ENCODE data around the gene NPY4R. TPM values are rescaled to one million over a fixed set of nuclear protein-coding genes. Genes with fewer than 3 reads are reported as not detected.
"Not testable (repeated sequence)": the region's sequence is repeated elsewhere in the genome, so short reads cannot be mapped to it uniquely, and the experiment has no call there.

NPY4R gene
- total RNA-seq, 1 experiment from 2014 or later: not detected

- H3K27ac Mint-ChIP-seq; H3K27me3 Mint-ChIP-seq (ENCODE audit: low read depth); DNase-seq (ENCODE audit: low spot score); H3K4me1 Mint-ChIP-seq; CTCF ChIA-PET; H3K4me3 Mint-ChIP-seq; ATAC-seq; H3K36me3 Mint-ChIP-seq; POLR2A ChIA-PET: not testable (repeated sequence)
- peaks cover 12% of the 10 kb centered on the region for H3K9me3 Mint-ChIP-seq
Observed at GRCh38 chr10:46440942-46441341, 24.8 kb downstream of the NPY4R start.

DNA sequence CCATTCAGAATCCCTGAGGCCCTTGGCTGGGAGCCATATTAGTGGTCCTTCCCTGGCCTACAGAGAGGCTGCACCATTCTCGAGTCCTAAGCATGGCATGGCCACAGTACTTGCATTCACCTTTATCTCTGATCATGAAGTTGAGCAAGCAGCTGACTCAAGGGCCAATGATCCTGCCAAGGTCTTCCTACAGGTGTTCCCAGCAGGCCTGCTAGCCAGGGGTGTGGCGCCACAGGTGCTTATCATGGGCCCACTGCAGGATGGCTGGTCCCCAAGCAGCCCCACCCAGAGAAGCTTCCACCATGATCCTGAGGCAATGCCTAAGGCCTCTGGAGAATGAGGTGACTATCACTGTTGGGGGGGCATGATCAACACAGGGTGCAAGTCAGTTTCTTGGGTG lies 42.2 kb downstream of the NPY4R start:
- DNase-seq (ENCODE audit: low spot score); H3K4me1 Mint-ChIP-seq; H3K4me3 Mint-ChIP-seq; H3K9me3 Mint-ChIP-seq; CTCF ChIA-PET; H3K27ac Mint-ChIP-seq; ATAC-seq; H3K27me3 Mint-ChIP-seq (ENCODE audit: low read depth); H3K36me3 Mint-ChIP-seq; POLR2A ChIA-PET: not testable (repeated sequence)

DNA sequence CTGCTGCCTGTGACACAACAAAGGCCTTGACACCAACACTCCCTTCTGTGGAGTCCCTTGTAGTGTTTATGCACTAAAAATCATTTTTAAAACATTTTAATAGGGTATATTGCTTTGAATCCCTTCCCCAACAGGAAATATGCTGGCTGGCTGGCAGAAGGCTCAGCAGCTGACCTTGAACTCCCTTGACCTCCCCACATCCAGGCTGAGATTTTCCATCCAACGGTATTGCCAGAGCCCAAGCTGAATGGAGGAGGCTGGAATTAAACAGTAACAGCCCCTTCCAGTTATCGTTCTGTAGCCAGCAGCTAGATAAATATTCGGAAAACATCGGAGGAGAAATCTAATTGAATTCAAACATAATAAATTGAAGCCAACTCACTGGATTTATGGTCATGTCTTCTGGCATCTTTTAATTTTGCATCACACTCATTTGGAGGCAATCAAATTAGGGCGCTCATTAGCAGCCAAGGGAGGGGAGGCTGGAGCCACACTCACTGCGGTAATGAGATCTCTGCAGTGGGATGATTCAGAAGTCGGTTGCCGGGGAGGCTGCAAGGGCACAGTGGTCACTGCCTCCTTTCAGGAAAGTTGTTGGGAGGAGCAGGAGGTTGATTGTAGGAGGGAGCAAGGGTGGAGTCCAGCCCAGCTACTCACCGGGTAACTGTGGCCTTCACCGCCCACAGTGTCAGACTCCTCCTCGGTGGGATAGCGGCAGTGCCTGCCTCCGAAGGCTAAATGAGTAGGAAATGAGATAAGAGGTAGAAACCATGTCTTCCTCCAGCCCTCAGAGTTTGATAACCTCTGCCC lies 46.0 kb downstream of the NPY4R start:
- CTCF ChIA-PET; H3K27me3 Mint-ChIP-seq (ENCODE audit: low read depth); H3K27ac Mint-ChIP-seq; H3K4me3 Mint-ChIP-seq; DNase-seq (ENCODE audit: low spot score); H3K4me1 Mint-ChIP-seq; POLR2A ChIA-PET; ATAC-seq; H3K36me3 Mint-ChIP-seq; H3K9me3 Mint-ChIP-seq: not testable (repeated sequence)

GRCh38 chr10:46418283-46418682 lies 47.5 kb downstream of the NPY4R start:
- H3K4me3 Mint-ChIP-seq; DNase-seq (ENCODE audit: low spot score); CTCF ChIA-PET; H3K27ac Mint-ChIP-seq; ATAC-seq; H3K36me3 Mint-ChIP-seq; H3K27me3 Mint-ChIP-seq (ENCODE audit: low read depth); H3K4me1 Mint-ChIP-seq; H3K9me3 Mint-ChIP-seq; POLR2A ChIA-PET: not testable (repeated sequence)

- H3K27me3 Mint-ChIP-seq (ENCODE audit: low read depth); CTCF ChIA-PET; ATAC-seq; H3K4me1 Mint-ChIP-seq; H3K9me3 Mint-ChIP-seq; POLR2A ChIA-PET; H3K4me3 Mint-ChIP-seq; DNase-seq (ENCODE audit: low spot score); H3K27ac Mint-ChIP-seq; H3K36me3 Mint-ChIP-seq: not testable (repeated sequence)
Observed at GRCh38 chr10:46415291-46415690, 50.5 kb downstream of the NPY4R start.

- H3K27ac Mint-ChIP-seq; H3K4me1 Mint-ChIP-seq; CTCF ChIA-PET; H3K4me3 Mint-ChIP-seq; H3K27me3 Mint-ChIP-seq (ENCODE audit: low read depth); DNase-seq (ENCODE audit: low spot score); ATAC-seq; H3K9me3 Mint-ChIP-seq; H3K36me3 Mint-ChIP-seq; POLR2A ChIA-PET: not testable (repeated sequence)
Observed at GRCh38 chr10:46412665-46413064, 53.1 kb downstream of the NPY4R start.

- POLR2A ChIA-PET: not testable (repeated sequence)
Observed at GRCh38 chr10:46411123-46411522, 54.6 kb downstream of the NPY4R start.

More at GRCh38 chr10:46411123-46411522, 54.6 kb downstream of the NPY4R start:
- H3K4me1 Mint-ChIP-seq; H3K27ac Mint-ChIP-seq; CTCF ChIA-PET; H3K4me3 Mint-ChIP-seq; DNase-seq (ENCODE audit: low spot score); H3K9me3 Mint-ChIP-seq; H3K27me3 Mint-ChIP-seq (ENCODE audit: low read depth); H3K36me3 Mint-ChIP-seq; ATAC-seq: not testable (repeated sequence)

Other genes with a start within 250 kb of the NPY4R start
- not detected in 3 replicates for gene ANTXRL, start 179.0 kb downstream of the NPY4R start, total RNA-seq (2021)
- not detected in 3 replicates for gene ANXA8L1, start 90.2 kb downstream of the NPY4R start, total RNA-seq (2021)
- 17.5 to 22.5 TPM (median 20.9 TPM) in 3 replicates for gene GPRIN2, start 90.7 kb upstream of the NPY4R start, total RNA-seq (2021)
- gene SYT15, start 113.2 kb upstream of the NPY4R start, total RNA-seq (2021): 1.2 to 1.6 TPM (median 1.5 TPM) in 3 replicates